AG04449 (cell line): ENCODE data around the gene SLC5A3.

Experiments used
- CTCF ChIA-PET: fragments of 350-600 bp; formaldehyde crosslinking; extraction: SDS; loops from one replicate; lab custom pipeline; 2021; ENCODE audit warnings: antibody characterized with exemption; lab: Yijun Ruan, JAX
- POLR2A ChIA-PET: fragments of 400-600, 350-600 bp; formaldehyde crosslinking; extraction: SDS; loops from one replicate; lab custom pipeline; 2020; ENCODE audit warnings: antibody characterized with exemption, inconsistent platforms; lab: Yijun Ruan, JAX
- DNase-seq: peaks from one replicate; pipeline ENCODE4 v3.0.0-alpha.2; 2010; ENCODE audit warnings: low read depth, low spot score
- H3K4me3 ChIP-seq: 2 replicates; pipeline ENCODE4 v1.5.1; 2011; ENCODE audit warnings: low read depth, mild to moderate bottlenecking, control low read depth, low read length
- CTCF ChIP-seq: IDR thresholded peaks from one replicate; pipeline ENCODE4 v1.5.1; 2011; ENCODE audit warnings: mild to moderate bottlenecking, moderate library complexity, low read length, control low read depth, inconsistent platforms; ENCODE audit not compliant: insufficient read depth; ENCODE audit errors: missing control alignments

SLC5A3 gene

GRCh38 chr21:34042735-34043134 lies 30.6 kb upstream of the SLC5A3 start:
- no peak for TF ChIP-seq CTCF
- CTCF ChIA-PET: no interaction called here
- H3K4me3 ChIP-seq: no peak overlapping the region
- DNase-seq: no peak
- POLR2A ChIA-PET: no interaction called here

GRCh38 chr21:34043333-34043732 lies 30.0 kb upstream of the SLC5A3 start:
- no peak overlapping the region for H3K4me3 ChIP-seq
- no peak for DNase-seq
- POLR2A ChIA-PET: no interaction called here
- CTCF ChIA-PET: no interaction called here
- no peak for TF ChIP-seq CTCF

GRCh38 chr21:34046917-34047316 lies 26.5 kb upstream of the SLC5A3 start:
- no peak for DNase-seq
- no peak overlapping the region for H3K4me3 ChIP-seq
- no peak for TF ChIP-seq CTCF
- POLR2A ChIA-PET: no interaction called here
- CTCF ChIA-PET: no interaction called here

GRCh38 chr21:34047835-34048234 lies 25.5 kb upstream of the SLC5A3 start:
- POLR2A ChIA-PET: no interaction called here
- no peak for TF ChIP-seq CTCF
- H3K4me3 ChIP-seq: no peak overlapping the region
- CTCF ChIA-PET: no interaction called here
- DNase-seq: no peak

- no peak for TF ChIP-seq CTCF
- DNase-seq: no peak
- ChIA-PET CTCF (no interaction called here), POLR2A (no interaction called here)
- no peak overlapping the region for H3K4me3 ChIP-seq
Observed at GRCh38 chr21:34052171-34052570, 21.2 kb upstream of the SLC5A3 start.

- CTCF ChIA-PET: no interaction called here
- H3K4me3 ChIP-seq: no peak overlapping the region
- no peak for DNase-seq
- no peak for TF ChIP-seq CTCF
- POLR2A ChIA-PET: no interaction called here
Observed at GRCh38 chr21:34054259-34054658, 19.1 kb upstream of the SLC5A3 start.
